Stimulated activated CD4-positive, alpha-beta T cell treated with anti-CD3 and anti-CD28 coated beads, Interleukin-2, amount 100 ng/mL, for 24 hours (primary cell): Measurements from ENCODE around the gene HPRT1.

ENCODE experiments used
- DNase-seq, 2 donors: peaks; one replicate each; pipeline ENCODE4 v3.0.0-alpha.2; 2020

The HPRT1 gene

DNA sequence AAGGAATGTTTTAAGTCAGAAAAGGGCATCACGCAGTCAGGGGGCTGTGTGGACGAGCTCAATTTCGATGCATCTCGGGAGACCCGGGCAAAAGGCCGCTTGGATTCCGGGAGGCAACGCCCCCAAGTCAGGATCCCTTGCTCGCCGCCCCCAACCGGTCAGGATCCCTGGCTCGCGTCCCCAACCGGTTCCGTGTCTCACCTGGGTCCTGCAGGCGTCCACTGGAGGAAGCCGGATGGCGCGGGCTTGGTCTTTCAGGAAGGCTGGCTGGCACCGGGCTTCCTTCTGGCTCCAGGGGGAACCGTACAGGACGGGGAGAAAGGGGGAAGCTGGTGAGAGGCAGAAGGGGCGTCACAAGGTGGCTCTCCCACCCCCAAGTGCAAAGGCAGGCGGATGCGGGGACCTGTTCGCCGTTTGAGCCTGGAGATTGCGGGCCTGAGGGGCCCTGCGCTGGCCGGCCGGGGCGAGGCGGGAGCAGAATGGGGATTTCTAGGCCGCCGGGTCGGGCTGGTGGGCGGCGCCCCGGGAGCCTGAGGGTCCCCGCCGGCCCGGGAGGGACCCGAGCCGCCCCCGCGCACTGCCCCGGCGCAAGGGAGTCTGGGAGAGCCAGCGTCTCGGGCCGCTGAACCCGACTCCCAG is 84.7 kb downstream of the HPRT1 start:
- DNase-seq, result no peak

DNA sequence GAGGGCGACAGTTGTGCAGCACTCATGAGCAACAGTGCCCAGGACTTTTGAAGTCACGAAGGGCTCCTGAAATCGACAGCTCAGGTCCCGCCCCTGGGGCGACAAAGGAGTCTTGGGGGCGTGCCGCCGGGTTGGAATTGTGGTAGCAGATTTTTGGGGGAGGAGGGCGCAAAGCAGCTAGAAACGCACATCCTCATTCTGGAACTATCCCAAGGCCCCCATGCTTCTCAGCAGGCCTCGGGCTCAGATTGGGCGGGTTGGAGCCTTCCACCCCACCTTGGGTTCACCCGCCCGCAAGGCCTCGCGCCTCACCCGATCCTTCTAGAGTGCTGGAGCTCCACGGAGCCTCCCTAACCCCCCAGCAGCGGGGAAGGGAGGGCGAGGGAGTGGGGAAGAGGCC is 85.5 kb downstream of the HPRT1 start:
- DNase-seq, result no peak

- no peak for DNase-seq
These were observed 86.2 kb downstream of the HPRT1 start for GRCh38 chrX:134546187-134546586.

GRCh38 chrX:134547047-134547679 is 87.2 kb downstream of the HPRT1 start:
- DNase-seq, result no peak

- no peak for DNase-seq
These were observed 88.6 kb downstream of the HPRT1 start for GRCh38 chrX:134548257-134549201.
